PC-3 (cell line): ENCODE results near the gene AHNAK2. TPM values are rescaled to one million over a fixed set of nuclear protein-coding genes. Genes with fewer than 3 reads are reported as not detected.

Source experiments
- ATAC-seq: fragments of 200-7000 bp; cut with Tn5 transposase; 2 replicates; pipeline ENCODE4 v1.9.1; 2020; ENCODE audit warnings: mild to moderate bottlenecking, moderate library complexity
- BruUV-seq: library from RNA; stranded (reverse); fragments of 400-500 nt; replicated peaks from 2 replicates; lab custom pipeline; 2021; lab: Mats Ljungman, UMichigan
- CTCF ChIA-PET: fragments of 300-600 bp; sonication (Branson Sonifier 250); formaldehyde crosslinking; loops from one replicate; lab custom pipeline; 2022; ENCODE audit warnings: antibody characterized with exemption; lab: Charles Lee
- POLR2A ChIA-PET: fragments of 300-600 bp; sonication (Branson Sonifier 250); formaldehyde crosslinking; loops from one replicate; lab custom pipeline; 2022; ENCODE audit warnings: antibody characterized with exemption; ENCODE audit not compliant: unreplicated experiment; lab: Charles Lee
- DNase-seq: peaks from one replicate; pipeline ENCODE4 v3.0.0-alpha.2; 2015
- H2AFZ ChIP-seq: fragments of 300-600 bp; sonication (generic); 2 replicates; pipeline ENCODE4 v1.6.0; 2016; ENCODE audit warnings: antibody characterized with exemption, low read length
- H3F3A ChIP-seq: fragments of 300-600 bp; sonication (generic); one replicate; pipeline ENCODE4 v1.6.0; 2017; ENCODE audit warnings: antibody characterized with exemption, low read length, control low read depth, mild to moderate bottlenecking; ENCODE audit not compliant: unreplicated experiment
- H3K27ac ChIP-seq: fragments of 300-600 bp; sonication (generic); 2 replicates; pipeline ENCODE4 v1.5.1; 2016; ENCODE audit warnings: mild to moderate bottlenecking, low read length
- H3K27me3 ChIP-seq: fragments of 300-600 bp; sonication (generic); 2 replicates; pipeline ENCODE4 v1.6.1; 2016; ENCODE audit warnings: low read length, mixed read lengths
- H3K36me3 ChIP-seq: fragments of 300-600 bp; sonication (generic); 2 replicates; pipeline ENCODE4 v1.6.1; 2016; ENCODE audit warnings: low read depth, mixed run types, low read length, mixed read lengths
- H3K4me1 ChIP-seq: fragments of 300-600 bp; sonication (generic); 2 replicates; pipeline ENCODE4 v1.5.1; 2016; ENCODE audit warnings: low read length; ENCODE audit not compliant: insufficient read depth
- H3K4me2 ChIP-seq: fragments of 300-600 bp; sonication (generic); 2 replicates; pipeline ENCODE4 v1.6.0; 2016; ENCODE audit warnings: low read length
- H3K4me3 ChIP-seq: fragments of 300-600 bp; sonication (generic); 2 replicates; pipeline ENCODE4 v1.5.1; 2016; ENCODE audit warnings: mild to moderate bottlenecking, low read length, mixed read lengths
- H3K79me2 ChIP-seq: fragments of 300-600 bp; sonication (generic); 2 replicates; pipeline ENCODE4 v1.6.1; 2017; ENCODE audit warnings: low read length, mixed read lengths
- H3K9ac ChIP-seq: fragments of 300-600 bp; sonication (generic); 2 replicates; pipeline ENCODE4 v1.6.0; 2016; ENCODE audit warnings: mild to moderate bottlenecking, low read length
- H3K9me2 ChIP-seq: fragments of 300-600 bp; sonication (generic); replicated peaks from 2 replicates; pipeline ENCODE4 v1.6.1; 2016; ENCODE audit warnings: mixed run types, low read length, mixed read lengths
- H3K9me3 ChIP-seq: fragments of 300-600 bp; sonication (generic); 2 replicates; pipeline ENCODE4 v1.6.1; 2016; ENCODE audit warnings: low read length, mixed read lengths
- H4K20me1 ChIP-seq: fragments of 300-600 bp; sonication (generic); 2 replicates; pipeline ENCODE4 v1.6.1; 2016; ENCODE audit warnings: low read length, mixed read lengths
- EZH2 ChIP-seq: fragments of 300-600 bp; sonication (generic); IDR thresholded peaks from one replicate; pipeline ENCODE4 v1.6.1; 2017; ENCODE audit warnings: antibody characterized with exemption, mild to moderate bottlenecking, low read length; ENCODE audit not compliant: unreplicated experiment
- EZH2phosphoT487 ChIP-seq: fragments of 300-600 bp; sonication (generic); IDR thresholded peaks from 2 replicates; pipeline ENCODE4 v1.6.1; 2018; ENCODE audit warnings: mild to moderate bottlenecking, antibody characterized with exemption, low read length, borderline replicate concordance
- intact Hi-C: fragments of 100-400 bp; cut with micrococcal nuclease; formaldehyde crosslinking; loops from 2 replicates; pipeline ENCODE4 v1.9.0; 2023
- total RNA-seq: library from RNA; depleted of rRNA; stranded (reverse); fragments of >200 nt; gene quantifications from 2 replicates; pipeline ENCODE4 v1.2.3, GENCODE V29; 2014
- TF ChIP-seq, protein P1 (sequence below): fragments of 300-600 bp; sonication (generic); conservative IDR thresholded peaks from 2 replicates; pipeline ENCODE4 v1.5.1; 2017; ENCODE audit warnings: antibody characterized with exemption, low read depth, mild to moderate bottlenecking, low read length

AHNAK2 gene
- total RNA-seq, 1 experiment from 2014 or later: 25.0 TPM

DNA sequence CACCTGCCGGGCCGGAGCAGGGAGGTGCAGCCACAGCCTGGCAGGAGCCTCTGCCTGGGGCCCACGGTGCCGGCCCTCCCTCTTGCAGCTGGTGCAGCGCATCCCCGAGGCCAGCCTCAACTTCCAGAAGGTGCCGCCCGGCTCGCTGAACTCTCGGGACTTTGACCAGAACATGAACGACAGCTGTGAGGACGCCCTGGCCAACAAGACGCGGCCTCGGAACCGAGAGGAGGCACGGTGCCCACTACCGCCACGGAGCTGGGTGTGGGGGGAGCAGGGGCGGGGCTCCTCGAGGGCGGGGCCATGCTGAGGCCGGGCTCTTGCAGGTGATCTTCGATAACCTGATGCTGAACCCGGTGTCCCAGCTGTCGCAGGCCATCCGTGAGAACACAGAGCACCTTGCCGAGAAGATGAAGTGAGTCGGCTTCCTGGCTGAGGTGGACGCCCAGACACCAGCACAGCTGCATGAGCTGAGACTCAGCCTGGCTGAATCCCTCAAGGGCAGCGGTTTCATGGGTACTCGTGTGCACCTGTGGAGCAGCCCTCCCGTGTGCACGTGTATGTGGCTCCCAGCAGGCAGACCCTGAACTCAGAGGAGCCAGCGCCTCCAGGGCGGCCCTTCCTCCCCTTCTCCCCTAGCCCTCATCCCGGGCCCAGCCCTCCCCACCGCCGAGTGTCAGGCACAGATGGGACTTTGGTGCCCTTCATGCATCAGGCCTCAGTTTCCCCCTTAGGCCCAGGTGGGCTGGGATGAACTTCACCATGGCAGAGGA lies 84.6 kb downstream of the AHNAK2 start:
- Histone ChIP-seq H3K4me1 (no peaks in the 10 kb centered on the region), H4K20me1 (no peaks in the 10 kb centered on the region), H3K79me2 (no peaks in the 10 kb centered on the region), H2AFZ (no peak overlapping the region), H3K9ac (no peak overlapping the region), H3K9me3 (no peaks in the 10 kb centered on the region), H3K4me3 (no peak overlapping the region), H3K9me2 (no peaks in the 10 kb centered on the region), H3K4me2 (no peak overlapping the region), H3F3A (no peaks in the 10 kb centered on the region), H3K36me3 (peaks cover 7% of the 10 kb centered on the region; the same call in 1 of the 2 replicates), H3K27me3 (no peaks in the 10 kb centered on the region), H3K27ac (no peak overlapping the region)
- ChIA-PET CTCF (interaction anchor here (0.5 kb wide), 1 partner anchor 80 kb away, joined by 3 read pairs; no protein-coding TSS in a partner anchor), POLR2A (no interaction called here)
- ATAC-seq (no peak), DNase-seq (no peak)
- no TSS peak for BruUV-seq
- no peak for TF ChIP-seq EZH2
- intact Hi-C loops: no loop called here

GRCh38 chr14:104892531-104893434 lies 85.4 kb downstream of the AHNAK2 start:
- ATAC-seq: no peak
- CTCF ChIA-PET: interaction anchor here (0.5 to 0.6 kb wide), 2 partner anchors 66 to 81 kb away, joined by 3 to 4 read pairs; no protein-coding TSS in a partner anchor

More at GRCh38 chr14:104892531-104893434, 85.4 kb downstream of the AHNAK2 start:
- H2AFZ ChIP-seq: no peak overlapping the region
- no peaks in the 10 kb centered on the region for H3K4me1 ChIP-seq
- BruUV-seq: no TSS peak
- H3K9ac ChIP-seq: no peak overlapping the region
- no peak overlapping the region for H3K4me2 ChIP-seq
- intact Hi-C loops: no loop called here
- H3F3A ChIP-seq: no peaks in the 10 kb centered on the region
- DNase-seq: no peak
- H3K79me2 ChIP-seq: no peaks in the 10 kb centered on the region
- peaks cover 10% of the 10 kb centered on the region; the same call in 1 of the 2 replicates for H3K36me3 ChIP-seq
- POLR2A ChIA-PET: no interaction called here
- no peaks in the 10 kb centered on the region for H3K27me3 ChIP-seq
- no peaks in the 10 kb centered on the region for H3K9me2 ChIP-seq
- no peak overlapping the region for H3K4me3 ChIP-seq
- H3K27ac ChIP-seq: no peak overlapping the region
- TF ChIP-seq, protein P1, sequence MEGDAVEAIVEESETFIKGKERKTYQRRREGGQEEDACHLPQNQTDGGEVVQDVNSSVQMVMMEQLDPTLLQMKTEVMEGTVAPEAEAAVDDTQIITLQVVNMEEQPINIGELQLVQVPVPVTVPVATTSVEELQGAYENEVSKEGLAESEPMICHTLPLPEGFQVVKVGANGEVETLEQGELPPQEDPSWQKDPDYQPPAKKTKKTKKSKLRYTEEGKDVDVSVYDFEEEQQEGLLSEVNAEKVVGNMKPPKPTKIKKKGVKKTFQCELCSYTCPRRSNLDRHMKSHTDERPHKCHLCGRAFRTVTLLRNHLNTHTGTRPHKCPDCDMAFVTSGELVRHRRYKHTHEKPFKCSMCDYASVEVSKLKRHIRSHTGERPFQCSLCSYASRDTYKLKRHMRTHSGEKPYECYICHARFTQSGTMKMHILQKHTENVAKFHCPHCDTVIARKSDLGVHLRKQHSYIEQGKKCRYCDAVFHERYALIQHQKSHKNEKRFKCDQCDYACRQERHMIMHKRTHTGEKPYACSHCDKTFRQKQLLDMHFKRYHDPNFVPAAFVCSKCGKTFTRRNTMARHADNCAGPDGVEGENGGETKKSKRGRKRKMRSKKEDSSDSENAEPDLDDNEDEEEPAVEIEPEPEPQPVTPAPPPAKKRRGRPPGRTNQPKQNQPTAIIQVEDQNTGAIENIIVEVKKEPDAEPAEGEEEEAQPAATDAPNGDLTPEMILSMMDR: no peak
- TF ChIP-seq EZH2phosphoT487 (no peak), EZH2 (no peak)
- no peaks in the 10 kb centered on the region for H4K20me1 ChIP-seq
- H3K9me3 ChIP-seq: no peaks in the 10 kb centered on the region
